Right lobe of liver (tissue), 4 donors: ENCODE data around the gene ASF1B.

ENCODE experiments used
- POLR2A ChIP-seq: fragments of 450-650 bp; IDR thresholded peaks from one replicate; pipeline ENCODE4 v1.6.1; 2017; ENCODE audit warnings: antibody characterized with exemption, mild to moderate bottlenecking
- TF ChIP-seq, protein P1 (sequence below), 4 donors: fragments of 200-600 bp in 3 of 4; fragments of 450-650 bp in 1 of 4; IDR thresholded peaks; one replicate each; pipeline versions ENCODE4 v1.5.1 to v1.8.0; 2016 to 2022; ENCODE audit warnings: antibody characterized with exemption in 4 of 4, mild to moderate bottlenecking in 2 of 4
- donor health status: DM: no; HTN: no; CAD: no.
- donor health status: DM: no; HTN: no; CAD: no.
- donor health status: DM: no; HTN: yes; CAD: no.

- TF ChIP-seq, protein P1, sequence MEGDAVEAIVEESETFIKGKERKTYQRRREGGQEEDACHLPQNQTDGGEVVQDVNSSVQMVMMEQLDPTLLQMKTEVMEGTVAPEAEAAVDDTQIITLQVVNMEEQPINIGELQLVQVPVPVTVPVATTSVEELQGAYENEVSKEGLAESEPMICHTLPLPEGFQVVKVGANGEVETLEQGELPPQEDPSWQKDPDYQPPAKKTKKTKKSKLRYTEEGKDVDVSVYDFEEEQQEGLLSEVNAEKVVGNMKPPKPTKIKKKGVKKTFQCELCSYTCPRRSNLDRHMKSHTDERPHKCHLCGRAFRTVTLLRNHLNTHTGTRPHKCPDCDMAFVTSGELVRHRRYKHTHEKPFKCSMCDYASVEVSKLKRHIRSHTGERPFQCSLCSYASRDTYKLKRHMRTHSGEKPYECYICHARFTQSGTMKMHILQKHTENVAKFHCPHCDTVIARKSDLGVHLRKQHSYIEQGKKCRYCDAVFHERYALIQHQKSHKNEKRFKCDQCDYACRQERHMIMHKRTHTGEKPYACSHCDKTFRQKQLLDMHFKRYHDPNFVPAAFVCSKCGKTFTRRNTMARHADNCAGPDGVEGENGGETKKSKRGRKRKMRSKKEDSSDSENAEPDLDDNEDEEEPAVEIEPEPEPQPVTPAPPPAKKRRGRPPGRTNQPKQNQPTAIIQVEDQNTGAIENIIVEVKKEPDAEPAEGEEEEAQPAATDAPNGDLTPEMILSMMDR (IDR thresholded peaks at IDR 0.05): no peak
- TF ChIP-seq POLR2A: no peak
Observed at GRCh38 chr19:14168993-14169392, 32.6 kb upstream of the ASF1B start.
